Sigmoid colon (tissue), 3 donors: ENCODE results near the gene SSC4D.

Source experiments
- CTCF ChIP-seq, 4 experiments: fragments of 450-650 bp in 3 of 4; fragments of 200-600 bp in 1 of 4; IDR thresholded peaks; one replicate each; pipeline ENCODE4 v1.5.1; 2016 to 2019; ENCODE audit warnings: antibody characterized with exemption in 4 of 4, mild to moderate bottlenecking in 3 of 4, moderate library complexity in 2 of 4
- POLR2A ChIP-seq, 2 donors: fragments of 450-650 bp; IDR thresholded peaks; one replicate each; pipeline ENCODE4 v1.6.1; 2016; ENCODE audit warnings: antibody characterized with exemption in 2 of 2, mild to moderate bottlenecking in 2 of 2, moderate library complexity in 2 of 2

- TF ChIP-seq CTCF (IDR thresholded peaks at IDR 0.05) (no peak), POLR2A (IDR thresholded peaks at IDR 0.05) (no peak)
These were observed 19.4 kb downstream of the SSC4D start for GRCh38 chr7:76390092-76390491.
